WTC11 (cell line): ENCODE measurements around the gene RABGGTA. TPM values are rescaled to one million over a fixed set of nuclear protein-coding genes. Genes with fewer than 3 reads are reported as not detected.

Experiments
- ATAC-seq: fragments of 200-7000 bp; cut with Tn5 transposase; 2 replicates; pipeline ENCODE4 v1.10.0; 2021; ENCODE audit warnings: mild to moderate bottlenecking, moderate library complexity
- CTCF ChIA-PET: fragments of 300-600 bp; sonication (Branson Sonifier 250); formaldehyde crosslinking; loops from one replicate; lab custom pipeline; 2021; ENCODE audit warnings: antibody characterized with exemption; lab: Charles Lee
- POLR2A ChIA-PET: fragments of 350-600 bp; sonication (Branson Sonifier 250); formaldehyde crosslinking; loops from one replicate; lab custom pipeline; 2021; ENCODE audit warnings: antibody characterized with exemption; lab: Charles Lee
- DNase-seq: peaks from one replicate; pipeline ENCODE4 v3.0.0; 2021; ENCODE audit warnings: low spot score
- H3K27ac Mint-ChIP-seq: 2 replicates; pipeline ENCODE4 v1.8.0; 2021; ENCODE audit warnings: mixed read lengths
- H3K27me3 Mint-ChIP-seq: 2 replicates; pipeline ENCODE4 v1.8.0; 2021; ENCODE audit warnings: low read depth, mild to moderate bottlenecking, moderate library complexity, mixed read lengths
- H3K36me3 Mint-ChIP-seq: 2 replicates; pipeline ENCODE4 v1.8.0; 2021; ENCODE audit warnings: mixed read lengths
- H3K4me1 Mint-ChIP-seq: 2 replicates; pipeline ENCODE4 v1.8.0; 2022; ENCODE audit warnings: mixed read lengths
- H3K4me3 Mint-ChIP-seq: 2 replicates; pipeline ENCODE4 v1.8.0; 2021; ENCODE audit warnings: mild to moderate bottlenecking, moderate library complexity, mixed read lengths
- H3K9me3 Mint-ChIP-seq: 2 replicates; pipeline ENCODE4 v1.8.0; 2021; ENCODE audit warnings: mixed read lengths
- ATF2 ChIP-seq: sonication (generic); formaldehyde crosslinking; IDR thresholded peaks from 2 replicates; pipeline ENCODE4 v1.8.1; 2022; ENCODE audit warnings: low read depth, missing genetic modification reagents, borderline replicate concordance
- ATF6 ChIP-seq: sonication (generic); formaldehyde crosslinking; IDR thresholded peaks from 2 replicates; pipeline ENCODE4 v1.8.1; 2023; ENCODE audit warnings: mild to moderate bottlenecking, missing genetic modification reagents
- CDX4 ChIP-seq: fragments of 250-450 bp; sonication (Bioruptor Pico); IDR thresholded peaks from 2 replicates; pipeline ENCODE4 v1.9.0; 2021; ENCODE audit warnings: moderate library complexity, mild to moderate bottlenecking, inconsistent platforms, borderline replicate concordance
- E2F4 ChIP-seq: sonication (generic); formaldehyde crosslinking; IDR thresholded peaks from 2 replicates; pipeline ENCODE4 v1.8.1; 2022; ENCODE audit warnings: low read depth, mild to moderate bottlenecking, moderate library complexity, missing genetic modification reagents, borderline replicate concordance
- E2F5 ChIP-seq: sonication (generic); formaldehyde crosslinking; IDR thresholded peaks from 2 replicates; pipeline ENCODE4 v1.8.1; 2022; ENCODE audit warnings: mild to moderate bottlenecking, moderate library complexity, missing genetic modification reagents
- ELF4 ChIP-seq: sonication (generic); formaldehyde crosslinking; IDR thresholded peaks from 2 replicates; pipeline ENCODE4 v1.8.1; 2022; ENCODE audit warnings: low read depth, mild to moderate bottlenecking, moderate library complexity, missing genetic modification reagents
- FOXP4 ChIP-seq: sonication (generic); formaldehyde crosslinking; IDR thresholded peaks from 2 replicates; pipeline ENCODE4 v1.8.0; 2022; ENCODE audit warnings: mild to moderate bottlenecking, missing genetic modification reagents
- GRHL2 ChIP-seq: fragments of 250-450 bp; sonication (Bioruptor Pico); IDR thresholded peaks from 2 replicates; pipeline ENCODE4 v1.8.0; 2022; ENCODE audit warnings: mild to moderate bottlenecking, moderate library complexity; ENCODE audit not compliant: insufficient replicate concordance, severe bottlenecking
- IRF2 ChIP-seq: sonication (generic); formaldehyde crosslinking; IDR thresholded peaks from 2 replicates; pipeline ENCODE4 v1.8.0; 2022; ENCODE audit warnings: low read depth, missing genetic modification reagents, borderline replicate concordance
- KAT7 ChIP-seq: sonication (generic); formaldehyde crosslinking; IDR thresholded peaks from 2 replicates; pipeline ENCODE4 v1.8.1; 2023; ENCODE audit warnings: missing genetic modification reagents, mild to moderate bottlenecking, borderline replicate concordance
- MLX ChIP-seq: sonication (generic); formaldehyde crosslinking; IDR thresholded peaks from 2 replicates; pipeline ENCODE4 v1.8.1; 2023; ENCODE audit warnings: mild to moderate bottlenecking, missing genetic modification reagents, moderate library complexity
- NFYB ChIP-seq: sonication (generic); formaldehyde crosslinking; conservative IDR thresholded peaks from 2 replicates; pipeline ENCODE4 v1.8.0; 2022; ENCODE audit warnings: low read depth, missing genetic modification reagents
- NR3C1 ChIP-seq: sonication (generic); formaldehyde crosslinking; conservative IDR thresholded peaks from 2 replicates; pipeline ENCODE4 v1.8.1; 2023; ENCODE audit warnings: low read depth, mild to moderate bottlenecking, missing genetic modification reagents
- SP1 ChIP-seq: sonication (generic); formaldehyde crosslinking; conservative IDR thresholded peaks from 2 replicates; pipeline ENCODE4 v1.8.1; 2022; ENCODE audit warnings: missing genetic modification reagents
- TCF7 ChIP-seq: sonication (generic); formaldehyde crosslinking; IDR thresholded peaks from 2 replicates; pipeline ENCODE4 v1.8.0; 2022; ENCODE audit warnings: mild to moderate bottlenecking, low read depth, missing genetic modification reagents, moderate library complexity
- ZMAT4 ChIP-seq: fragments of 250-450 bp; sonication (Bioruptor Pico); IDR thresholded peaks from 2 replicates; pipeline ENCODE4 v1.9.0; 2021; ENCODE audit warnings: mild to moderate bottlenecking
- ZNF121 ChIP-seq: sonication (generic); formaldehyde crosslinking; IDR thresholded peaks from 2 replicates; pipeline ENCODE4 v1.8.0; 2023; ENCODE audit warnings: missing genetic modification reagents
- ZNF138 ChIP-seq: sonication (generic); formaldehyde crosslinking; conservative IDR thresholded peaks from 2 replicates; pipeline ENCODE4 v1.8.1; 2022; ENCODE audit warnings: mild to moderate bottlenecking, moderate library complexity, missing genetic modification reagents
- ZNF263 ChIP-seq: sonication (generic); formaldehyde crosslinking; IDR thresholded peaks from 2 replicates; pipeline ENCODE4 v1.8.1; 2022; ENCODE audit warnings: low read depth, mild to moderate bottlenecking, moderate library complexity, missing genetic modification reagents
- ZNF317 ChIP-seq: sonication (generic); formaldehyde crosslinking; IDR thresholded peaks from 2 replicates; pipeline ENCODE4 v1.8.1; 2023; ENCODE audit warnings: low read depth, mild to moderate bottlenecking, moderate library complexity, missing genetic modification reagents, borderline replicate concordance
- total RNA-seq: library from RNA; stranded (reverse); gene quantifications from 3 replicates; pipeline ENCODE4 v1.2.3, GENCODE V29; 2021

The RABGGTA gene
- total RNA-seq, 1 experiment from 2014 or later, result 27.1 TPM

- POLR2A ChIA-PET, result no interaction called here
- no peaks in the 10 kb centered on the region for H3K27me3 Mint-ChIP-seq
These were observed 10.0 kb downstream of the RABGGTA start for GRCh38 chr14:24261256-24261968.

GRCh38 chr14:24260780-24261157 is 10.6 kb downstream of the RABGGTA start:
- Mint-ChIP-seq H3K4me1 (no peaks in the 10 kb centered on the region), H3K36me3 (no peaks in the 10 kb centered on the region), H3K4me3 (no peak overlapping the region), H3K27me3 (no peaks in the 10 kb centered on the region), H3K9me3 (no peaks in the 10 kb centered on the region), H3K27ac (no peak overlapping the region)
- no peak for DNase-seq
- ChIA-PET CTCF (interaction anchor here (1.6 kb wide), 1 partner anchor 18 kb away, joined by 5 read pairs; the partner anchor contains the start of gene TINF2), POLR2A (no interaction called here)
- no peak for ATAC-seq
- TF ChIP-seq GRHL2 (CRISPR knock-in tag) (no peak), ATF6 (CRISPR knock-in tag) (no peak), TCF7 (CRISPR knock-in tag) (no peak), IRF2 (CRISPR knock-in tag) (no peak), ATF2 (CRISPR knock-in tag) (no peak)

More at GRCh38 chr14:24261256-24261968, 10.0 kb downstream of the RABGGTA start:
- no peaks in the 10 kb centered on the region for H3K9me3 Mint-ChIP-seq
- DNase-seq (no peak), ATAC-seq (no peak)
- TF ChIP-seq SP1 (CRISPR knock-in tag) (no peak), ZNF121 (CRISPR knock-in tag) (no peak), CDX4 (CRISPR knock-in tag) (no peak), KAT7 (CRISPR knock-in tag) (no peak), E2F5 (CRISPR knock-in tag) (no peak), ZMAT4 (CRISPR knock-in tag) (no peak), ELF4 (no peak), E2F4 (CRISPR knock-in tag) (no peak), NFYB (CRISPR knock-in tag) (no peak), ZNF138 (no peak), FOXP4 (CRISPR knock-in tag) (no peak), NR3C1 (CRISPR knock-in tag) (no peak), ZNF263 (CRISPR knock-in tag) (no peak), IRF2 (CRISPR knock-in tag) (no peak), MLX (CRISPR knock-in tag) (no peak), ZNF317 (CRISPR knock-in tag) (no peak)
- no peak overlapping the region for H3K4me3 Mint-ChIP-seq
- no peaks in the 10 kb centered on the region for H3K36me3 Mint-ChIP-seq
- CTCF ChIA-PET, result interaction anchor here (0.6 to 2.6 kb wide), 4 partner anchors 18 to 139 kb away, joined by 3 to 17 read pairs (median 4); partner anchors contain the start of gene TINF2
- no peaks in the 10 kb centered on the region for H3K4me1 Mint-ChIP-seq
- H3K27ac Mint-ChIP-seq, result no peak overlapping the region
